NB4 (cell line): ENCODE results near the gene AK9.

ENCODE experiments used
- CTCF ChIP-seq: IDR thresholded peaks from one replicate; pipeline ENCODE4 v1.5.1; 2012; ENCODE audit warnings: low read depth, low read length
- MYC ChIP-seq: IDR thresholded peaks from 2 replicates; pipeline ENCODE4 v1.6.1; 2011; ENCODE audit warnings: low read depth, low read length
- POLR2A ChIP-seq: IDR thresholded peaks from 2 replicates; pipeline ENCODE4 v1.6.1; 2011; ENCODE audit warnings: mild to moderate bottlenecking; ENCODE audit not compliant: insufficient read length; ENCODE audit errors: extremely low read depth

- TF ChIP-seq POLR2A: no peak
- no peak for TF ChIP-seq CTCF
- TF ChIP-seq MYC: no peak
Observed at GRCh38 chr6:109660526-109661320, 30.3 kb downstream of the AK9 start.
